ENCODE measurements around the gene MYOM3. TPM values are rescaled to one million over a fixed set of nuclear protein-coding genes. Genes with fewer than 3 reads are reported as not detected.

Gene MYOM3
- polyA plus RNA-seq, 1 donor (not counting 4 experiments of a cell fraction or from before 2014, with no cell fraction given), result 0.49 TPM

GRCh38 chr1:24156542-24157260 is 44.8 kb upstream of the MYOM3 start:
- no peak overlapping the region for H3K27ac ChIP-seq (ENCODE audit: control insufficient read depth, insufficient read depth, low read length)
- FAIRE-seq (no peak), DNase-seq (ENCODE audit: low read depth, low spot score) (no peak)
- H3K4me3 ChIP-seq (ENCODE audit: control insufficient read depth in 2 of 3, extremely low read depth in 1 of 3, insufficient read depth in 2 of 3, low read depth in 1 of 3, low read length in 3 of 3), result no peak overlapping the region
- no peaks in the 10 kb centered on the region for H3K27me3 ChIP-seq (ENCODE audit: control insufficient read depth, extremely low read depth, insufficient read depth, low read length)
- no peaks in the 10 kb centered on the region for H4K20me1 ChIP-seq (ENCODE audit: control insufficient read depth, extremely low read depth, insufficient read depth, low read length)
- no peaks in the 10 kb centered on the region for H3K9me3 ChIP-seq (ENCODE audit: control insufficient read depth, low read depth, low read length)
- peaks cover 3% of the 10 kb centered on the region for H3K4me1 ChIP-seq (ENCODE audit: control insufficient read depth, extremely low read depth, insufficient read depth, low read length)
- peaks cover 0 to 3% of the 10 kb centered on the region in 2 experiments for H3K36me3 ChIP-seq (ENCODE audit: control insufficient read depth in 2 of 2, extremely low read depth in 1 of 2, insufficient read depth in 2 of 2, low read length in 2 of 2)
- no peaks in the 10 kb centered on the region for H3K79me2 ChIP-seq (ENCODE audit: control insufficient read depth, insufficient read depth, low read length)
- H3K4me2 ChIP-seq (ENCODE audit: control insufficient read depth, extremely low read depth, insufficient read depth, low read depth, low read length), result no peak overlapping the region
- TF ChIP-seq EZH2 (IDR thresholded peaks at IDR 0.05; ENCODE audit: low read length), result no peak
- TF ChIP-seq CTCF (optimal IDR thresholded peaks at IDR 0.05 in 1 of 3, IDR thresholded peaks at IDR 0.05 in 1 of 3, conservative IDR thresholded peaks at IDR 0.05 in 1 of 3; ENCODE audit: extremely low read depth in 1 of 3, insufficient read depth in 2 of 3, low read length in 3 of 3), result no peak
- dilution Hi-C loops (cut with MboI; ENCODE audit: extremely low pct_ligation_motif_present, low sequenced_read_pairs), result no loop called here
- H3K9ac ChIP-seq (ENCODE audit: control insufficient read depth, extremely low read depth, insufficient read depth, low read length), result no peak overlapping the region
- H2AFZ ChIP-seq (ENCODE audit: control insufficient read depth, low read length), result no peak overlapping the region
- no peaks in the 10 kb centered on the region for H3K9me1 ChIP-seq (ENCODE audit: control insufficient read depth, extremely low read depth, insufficient read depth, low read length)

GRCh38 chr1:24155011-24155782 is 43.3 kb upstream of the MYOM3 start:
- H3K4me1 ChIP-seq (ENCODE audit: control insufficient read depth, extremely low read depth, insufficient read depth, low read length), result peaks cover 12% of the 10 kb centered on the region
- no peaks in the 10 kb centered on the region for H3K9me1 ChIP-seq (ENCODE audit: control insufficient read depth, extremely low read depth, insufficient read depth, low read length)
- TF ChIP-seq EZH2 (IDR thresholded peaks at IDR 0.05; ENCODE audit: low read length) (no peak), CTCF (optimal IDR thresholded peaks at IDR 0.05 in 1 of 3, IDR thresholded peaks at IDR 0.05 in 1 of 3, conservative IDR thresholded peaks at IDR 0.05 in 1 of 3; ENCODE audit: extremely low read depth in 1 of 3, insufficient read depth in 2 of 3, low read length in 3 of 3) (peak; percentile 12 to 18 (median 13))
- no peak for DNase-seq (ENCODE audit: low read depth, low spot score)
- H3K9ac ChIP-seq (ENCODE audit: control insufficient read depth, extremely low read depth, insufficient read depth, low read length), result no peak overlapping the region
- dilution Hi-C loops (cut with MboI; ENCODE audit: extremely low pct_ligation_motif_present, low sequenced_read_pairs), result no loop called here
- no peaks in the 10 kb centered on the region for H3K79me2 ChIP-seq (ENCODE audit: control insufficient read depth, insufficient read depth, low read length)
- peaks cover 0 to 3% of the 10 kb centered on the region in 2 experiments for H3K36me3 ChIP-seq (ENCODE audit: control insufficient read depth in 2 of 2, extremely low read depth in 1 of 2, insufficient read depth in 2 of 2, low read length in 2 of 2)
- no peaks in the 10 kb centered on the region for H3K9me3 ChIP-seq (ENCODE audit: control insufficient read depth, low read depth, low read length)
- peak; percentile 13 for FAIRE-seq
- no peaks in the 10 kb centered on the region for H3K27me3 ChIP-seq (ENCODE audit: control insufficient read depth, extremely low read depth, insufficient read depth, low read length)
- no peak overlapping the region for H3K27ac ChIP-seq (ENCODE audit: control insufficient read depth, insufficient read depth, low read length)
- no peak overlapping the region for H3K4me2 ChIP-seq (ENCODE audit: control insufficient read depth, extremely low read depth, insufficient read depth, low read depth, low read length)
- no peak overlapping the region for H3K4me3 ChIP-seq (ENCODE audit: control insufficient read depth in 2 of 3, extremely low read depth in 1 of 3, insufficient read depth in 2 of 3, low read depth in 1 of 3, low read length in 3 of 3)
- H4K20me1 ChIP-seq (ENCODE audit: control insufficient read depth, extremely low read depth, insufficient read depth, low read length), result no peaks in the 10 kb centered on the region
- H2AFZ ChIP-seq (ENCODE audit: control insufficient read depth, low read length), result no peak overlapping the region
